Measurements from ENCODE around the gene PARP6.

Gene PARP6

DNA sequence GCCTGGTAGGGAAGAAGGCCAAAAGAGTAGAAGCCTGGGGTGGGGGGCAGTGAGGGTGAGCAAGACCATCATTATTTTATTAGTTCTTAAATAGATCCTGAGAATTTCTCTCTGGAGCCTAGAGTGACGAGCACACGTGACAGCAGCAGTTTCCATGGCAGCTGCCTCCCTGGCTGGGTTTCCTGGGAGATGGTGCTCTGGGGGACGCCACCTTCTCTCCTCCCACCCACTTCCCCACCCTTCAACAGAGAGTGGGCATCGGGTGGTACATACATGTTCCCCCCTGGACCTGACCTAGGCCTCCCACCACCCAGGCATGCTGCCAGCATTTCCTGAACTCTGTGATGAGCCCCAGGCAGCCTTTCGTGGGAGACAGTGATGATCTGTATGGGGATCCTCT, 34.7 kb upstream of the PARP6 start:
- TF ChIP-seq TAF1 (IDR thresholded peaks at IDR 0.05; ENCODE audit: borderline replicate concordance, insufficient read depth, low read length) (no peak), POLR2AphosphoS5 (IDR thresholded peaks at IDR 0.05; ENCODE audit: low read depth, low read length) (no peak), SIN3A (IDR thresholded peaks at IDR 0.05; ENCODE audit: borderline replicate concordance, insufficient read depth, low read length) (no peak), FOXP2 (optimal IDR thresholded peaks at IDR 0.05; ENCODE audit: borderline replicate concordance, extremely low read depth, extremely low read length, insufficient read depth) (no peak)
- TF ChIP-seq, protein P1, sequence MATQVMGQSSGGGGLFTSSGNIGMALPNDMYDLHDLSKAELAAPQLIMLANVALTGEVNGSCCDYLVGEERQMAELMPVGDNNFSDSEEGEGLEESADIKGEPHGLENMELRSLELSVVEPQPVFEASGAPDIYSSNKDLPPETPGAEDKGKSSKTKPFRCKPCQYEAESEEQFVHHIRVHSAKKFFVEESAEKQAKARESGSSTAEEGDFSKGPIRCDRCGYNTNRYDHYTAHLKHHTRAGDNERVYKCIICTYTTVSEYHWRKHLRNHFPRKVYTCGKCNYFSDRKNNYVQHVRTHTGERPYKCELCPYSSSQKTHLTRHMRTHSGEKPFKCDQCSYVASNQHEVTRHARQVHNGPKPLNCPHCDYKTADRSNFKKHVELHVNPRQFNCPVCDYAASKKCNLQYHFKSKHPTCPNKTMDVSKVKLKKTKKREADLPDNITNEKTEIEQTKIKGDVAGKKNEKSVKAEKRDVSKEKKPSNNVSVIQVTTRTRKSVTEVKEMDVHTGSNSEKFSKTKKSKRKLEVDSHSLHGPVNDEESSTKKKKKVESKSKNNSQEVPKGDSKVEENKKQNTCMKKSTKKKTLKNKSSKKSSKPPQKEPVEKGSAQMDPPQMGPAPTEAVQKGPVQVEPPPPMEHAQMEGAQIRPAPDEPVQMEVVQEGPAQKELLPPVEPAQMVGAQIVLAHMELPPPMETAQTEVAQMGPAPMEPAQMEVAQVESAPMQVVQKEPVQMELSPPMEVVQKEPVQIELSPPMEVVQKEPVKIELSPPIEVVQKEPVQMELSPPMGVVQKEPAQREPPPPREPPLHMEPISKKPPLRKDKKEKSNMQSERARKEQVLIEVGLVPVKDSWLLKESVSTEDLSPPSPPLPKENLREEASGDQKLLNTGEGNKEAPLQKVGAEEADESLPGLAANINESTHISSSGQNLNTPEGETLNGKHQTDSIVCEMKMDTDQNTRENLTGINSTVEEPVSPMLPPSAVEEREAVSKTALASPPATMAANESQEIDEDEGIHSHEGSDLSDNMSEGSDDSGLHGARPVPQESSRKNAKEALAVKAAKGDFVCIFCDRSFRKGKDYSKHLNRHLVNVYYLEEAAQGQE (IDR thresholded peaks at IDR 0.05; ENCODE audit: insufficient read depth in 1 of 2, low read depth in 2 of 2, low read length in 2 of 2), result no peak

DNA sequence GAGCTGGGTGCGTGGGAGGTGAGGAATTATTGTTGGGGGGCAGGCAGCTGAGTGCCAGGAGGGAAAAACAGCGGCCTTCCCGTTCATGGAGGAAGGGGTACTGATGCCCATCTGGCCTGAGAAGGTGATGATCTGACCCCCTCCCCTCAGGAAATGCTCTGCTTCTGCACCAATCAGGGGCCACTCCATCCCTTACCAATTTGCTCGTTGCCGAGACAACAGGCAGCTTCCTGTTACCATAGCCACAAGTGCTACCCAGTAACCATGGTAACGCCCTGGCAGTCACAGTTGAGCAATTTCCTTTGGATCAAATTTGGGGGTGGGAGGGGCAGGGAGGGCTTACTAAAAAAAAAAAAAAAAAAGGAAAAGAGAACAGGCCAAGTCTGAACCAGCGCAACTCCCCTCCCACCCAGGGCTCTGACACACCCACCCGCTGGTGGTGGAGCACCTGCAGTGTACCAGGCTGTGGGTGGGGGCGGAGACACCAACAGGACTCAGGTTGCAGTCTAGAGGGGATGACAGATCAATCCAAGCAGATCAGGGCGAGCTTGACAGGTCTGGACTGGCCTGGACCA, 33.9 kb upstream of the PARP6 start:
- TF ChIP-seq, protein P1 (IDR thresholded peaks at IDR 0.05; ENCODE audit: insufficient read depth in 1 of 2, low read depth in 2 of 2, low read length in 2 of 2), result no peak
- no peak for TF ChIP-seq SIN3A (IDR thresholded peaks at IDR 0.05; ENCODE audit: borderline replicate concordance, insufficient read depth, low read length)
- TF ChIP-seq POLR2AphosphoS5 (IDR thresholded peaks at IDR 0.05; ENCODE audit: low read depth, low read length), result no peak
- no peak for TF ChIP-seq FOXP2 (optimal IDR thresholded peaks at IDR 0.05; ENCODE audit: borderline replicate concordance, extremely low read depth, extremely low read length, insufficient read depth)
- TF ChIP-seq TAF1 (IDR thresholded peaks at IDR 0.05; ENCODE audit: borderline replicate concordance, insufficient read depth, low read length), result no peak

DNA sequence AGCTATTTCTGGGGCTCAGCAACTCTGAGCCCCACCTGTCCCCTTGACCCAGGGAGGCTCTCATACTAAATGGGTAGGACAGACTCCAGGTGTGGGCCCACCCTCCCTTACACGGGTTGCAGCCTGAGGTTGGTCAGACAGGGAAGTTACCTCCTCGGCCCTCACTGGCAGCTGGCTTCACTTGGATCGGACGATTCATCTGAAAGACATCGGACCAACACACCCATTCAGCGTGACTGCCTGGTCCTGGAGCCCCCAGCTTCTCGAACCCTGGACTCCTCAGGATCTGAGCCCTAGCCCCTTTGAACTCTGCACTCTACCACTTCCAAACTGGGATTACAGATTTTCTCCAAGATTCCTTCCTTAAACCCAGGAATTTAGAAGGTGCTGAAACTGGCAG, 32.2 kb upstream of the PARP6 start:
- TF ChIP-seq FOXP2 (optimal IDR thresholded peaks at IDR 0.05; ENCODE audit: borderline replicate concordance, extremely low read depth, extremely low read length, insufficient read depth), result no peak
- no peak for TF ChIP-seq TAF1 (IDR thresholded peaks at IDR 0.05; ENCODE audit: borderline replicate concordance, insufficient read depth, low read length)
- TF ChIP-seq POLR2AphosphoS5 (IDR thresholded peaks at IDR 0.05; ENCODE audit: low read depth, low read length), result no peak
- no peak for TF ChIP-seq SIN3A (IDR thresholded peaks at IDR 0.05; ENCODE audit: borderline replicate concordance, insufficient read depth, low read length)
- TF ChIP-seq, protein P1 (IDR thresholded peaks at IDR 0.05; ENCODE audit: insufficient read depth in 1 of 2, low read depth in 2 of 2, low read length in 2 of 2), result no peak

DNA sequence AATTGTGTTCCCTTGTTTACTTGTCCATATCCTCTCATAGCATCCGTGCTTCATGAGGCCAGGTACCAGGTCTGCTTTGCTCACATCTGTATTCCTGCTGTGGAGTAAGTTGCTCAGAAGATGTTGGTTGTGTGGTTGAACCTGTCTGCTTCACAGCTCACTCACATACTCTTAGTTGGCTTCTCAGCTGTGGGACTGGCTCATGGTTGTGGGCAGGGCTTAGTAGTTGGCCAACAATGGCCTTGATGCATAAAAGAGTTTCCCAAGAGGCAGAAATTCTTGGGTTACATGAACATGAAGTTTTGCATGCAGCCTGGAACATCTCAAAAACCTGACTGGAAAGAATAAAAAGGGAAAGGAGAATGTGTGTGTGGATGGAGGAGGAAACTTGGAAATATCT, 30.6 kb upstream of the PARP6 start:
- no peak for TF ChIP-seq POLR2AphosphoS5 (IDR thresholded peaks at IDR 0.05; ENCODE audit: low read depth, low read length)
- TF ChIP-seq FOXP2 (optimal IDR thresholded peaks at IDR 0.05; ENCODE audit: borderline replicate concordance, extremely low read depth, extremely low read length, insufficient read depth), result no peak
- TF ChIP-seq, protein P1 (IDR thresholded peaks at IDR 0.05; ENCODE audit: insufficient read depth in 1 of 2, low read depth in 2 of 2, low read length in 2 of 2), result no peak
- no peak for TF ChIP-seq SIN3A (IDR thresholded peaks at IDR 0.05; ENCODE audit: borderline replicate concordance, insufficient read depth, low read length)
- TF ChIP-seq TAF1 (IDR thresholded peaks at IDR 0.05; ENCODE audit: borderline replicate concordance, insufficient read depth, low read length), result no peak

All from PFSK-1 (cell line).